HG03342 (cell line): Measurements from ENCODE around the gene LIMD2.

Source experiments
- ATAC-seq: cut with Tn5 transposase; IDR thresholded peaks from one replicate; pipeline ENCODE4 v1.9.1; 2021; ENCODE audit warnings: mild to moderate bottlenecking, moderate library complexity; ENCODE audit not compliant: unreplicated experiment

LIMD2 gene

DNA sequence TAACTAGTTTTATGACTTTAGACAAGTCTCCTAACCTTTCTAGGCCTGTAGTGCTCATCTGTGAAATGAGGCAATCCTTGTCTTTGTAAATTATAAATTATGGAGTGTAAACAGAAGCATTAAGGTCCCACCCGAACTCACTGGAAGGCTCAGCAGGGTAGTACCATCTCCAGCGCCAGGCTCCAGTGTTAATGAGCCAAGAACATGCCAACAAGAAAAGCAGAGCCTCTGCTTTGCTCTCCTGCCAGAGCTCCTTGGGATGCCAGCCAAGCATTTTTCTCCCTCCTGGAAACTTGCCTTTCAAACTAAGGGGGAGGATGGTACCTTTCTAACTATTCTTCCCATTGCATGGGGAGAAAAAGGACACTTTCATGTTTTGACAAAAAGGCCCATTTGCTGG, 14.9 kb downstream of the LIMD2 start:
- no peak for ATAC-seq

DNA sequence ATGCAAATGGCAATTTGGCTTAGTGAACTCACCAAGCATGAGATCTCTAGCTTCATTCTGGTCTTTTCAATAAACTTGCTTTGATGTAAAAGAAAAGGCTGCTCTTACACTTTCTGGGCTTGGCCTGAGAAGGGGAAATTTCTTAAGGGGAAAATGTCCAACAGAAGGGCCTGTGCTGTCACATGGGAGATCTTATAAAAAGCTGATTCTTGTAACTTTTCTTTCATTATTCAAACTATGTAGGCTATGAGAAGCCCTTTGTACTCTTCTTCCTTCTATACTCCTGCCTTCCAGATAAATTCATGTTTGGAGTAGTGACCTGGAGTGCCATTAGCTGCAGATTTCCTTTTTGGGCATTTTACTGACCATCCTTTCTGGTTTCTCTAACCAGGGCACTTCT, 16.9 kb downstream of the LIMD2 start:
- ATAC-seq = no peak

DNA sequence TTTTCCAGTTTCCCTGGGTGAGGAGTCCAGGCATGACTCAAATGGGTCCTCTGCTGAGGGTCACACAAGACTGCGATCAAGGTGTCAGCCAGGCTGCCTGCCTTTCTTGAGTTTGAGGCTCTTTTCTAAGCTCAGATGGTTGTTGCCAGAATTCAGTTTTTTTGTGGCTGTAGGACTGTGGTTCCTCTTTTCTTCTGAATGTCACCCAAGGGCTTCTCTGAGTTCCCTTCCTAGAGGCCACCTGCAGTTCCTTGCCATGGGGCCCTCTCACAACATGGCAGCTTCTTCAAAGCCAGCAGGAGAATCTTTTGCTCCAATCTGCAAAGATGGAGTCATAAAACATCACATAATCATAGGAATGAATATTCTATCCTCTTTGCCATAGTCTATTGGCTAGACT, 17.5 kb downstream of the LIMD2 start:
- ATAC-seq = no peak

DNA sequence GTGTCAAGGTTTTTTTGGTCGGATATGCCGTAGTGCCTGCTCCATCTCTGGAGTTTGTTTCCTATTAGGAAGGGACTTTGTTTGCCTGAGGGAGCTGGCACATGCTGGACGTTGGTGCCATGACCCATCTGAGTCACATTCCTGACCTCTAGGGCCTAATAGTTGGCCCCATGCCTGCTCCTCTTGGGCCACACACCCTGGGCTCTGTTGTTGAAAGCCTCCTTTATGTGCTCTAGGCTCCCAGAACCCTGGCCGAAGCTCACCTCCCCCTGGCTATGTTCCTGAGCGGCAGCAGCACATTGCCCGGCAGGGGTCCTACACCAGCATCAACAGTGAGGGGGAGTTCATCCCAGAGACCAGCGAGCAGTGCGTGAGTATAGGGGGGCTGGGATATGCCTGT, 18.4 kb downstream of the LIMD2 start:
- ATAC-seq = no peak

DNA sequence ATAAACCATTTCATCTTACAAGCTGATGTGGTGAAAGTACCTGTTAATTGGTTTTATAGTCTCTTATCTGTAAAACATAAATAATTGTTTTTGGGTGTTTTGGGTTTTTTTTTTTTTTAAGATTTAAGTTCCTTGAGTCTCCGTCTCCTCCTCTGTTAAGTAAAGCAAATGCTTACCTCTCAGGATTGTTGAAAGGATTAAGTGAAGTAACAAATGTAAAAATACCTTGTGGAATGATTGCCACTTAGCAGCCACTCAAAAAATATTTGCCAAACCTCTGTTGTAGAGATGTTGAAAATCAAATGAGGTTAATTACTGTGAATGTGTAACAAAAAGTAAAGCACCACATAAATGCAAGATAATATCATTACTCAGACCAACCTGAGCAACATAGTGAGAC, 19.2 kb downstream of the LIMD2 start:
- ATAC-seq = no peak

GRCh38 chr17:63679214-63679613, 20.7 kb downstream of the LIMD2 start:
- ATAC-seq = no peak

GRCh38 chr17:63676584-63676983, 23.3 kb downstream of the LIMD2 start:
- ATAC-seq = no peak

GRCh38 chr17:63675607-63676546, 24.0 kb downstream of the LIMD2 start:
- ATAC-seq = no peak

- ATAC-seq = no peak
Observed at GRCh38 chr17:63675231-63675606, 24.7 kb downstream of the LIMD2 start.

DNA sequence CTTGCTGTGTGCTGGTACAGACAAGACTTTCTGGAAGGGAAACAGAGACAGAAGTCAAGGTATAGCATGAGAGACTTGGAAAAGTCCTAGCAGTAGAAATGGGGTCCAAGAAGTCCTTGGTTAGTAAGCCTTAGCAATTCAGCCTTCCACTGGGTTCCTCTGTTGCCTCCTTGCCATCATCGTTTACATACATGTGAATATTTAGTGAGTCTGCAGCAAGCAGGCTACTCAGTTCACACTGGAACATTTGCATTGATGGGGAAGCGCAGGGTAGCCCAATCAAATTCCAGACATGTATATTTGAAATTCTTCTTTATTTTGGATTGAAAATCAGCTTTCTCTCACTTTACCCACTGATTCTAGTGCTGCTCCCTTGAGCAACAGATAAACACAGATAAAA, 27.1 kb downstream of the LIMD2 start:
- ATAC-seq = no peak

DNA sequence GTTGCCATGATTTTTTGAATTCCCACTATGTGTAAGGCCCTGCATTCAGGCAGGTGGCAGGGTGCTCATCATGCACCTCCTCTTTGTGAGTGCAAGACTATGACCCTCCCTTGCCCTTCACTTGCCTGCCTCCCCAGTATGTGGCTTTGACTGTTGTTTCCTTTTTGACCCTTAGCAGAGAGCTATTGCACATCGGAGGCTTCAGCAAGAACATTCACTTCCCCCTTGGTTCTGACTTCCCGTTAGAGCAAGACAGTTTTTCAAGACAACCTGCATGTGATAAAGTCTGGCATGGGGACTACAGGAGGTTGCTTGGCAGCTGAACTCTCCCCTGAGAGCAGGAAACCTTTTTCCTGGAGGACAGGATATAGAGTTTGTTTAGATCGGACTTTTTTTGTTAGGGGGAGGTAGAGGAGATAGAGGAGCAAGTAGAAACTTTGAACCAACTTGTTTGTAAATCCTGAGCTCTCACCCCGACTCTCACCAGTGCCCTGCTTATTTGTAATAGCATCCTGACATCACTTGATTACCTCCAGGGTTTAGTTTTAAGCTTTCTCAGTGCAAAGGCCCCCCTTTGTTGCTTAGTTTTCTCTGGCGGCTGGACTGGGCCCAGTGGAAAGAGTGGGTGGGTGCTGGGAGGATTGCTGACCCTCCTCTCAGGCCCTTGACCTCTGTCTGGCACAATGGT, 34.3 kb downstream of the LIMD2 start:
- ATAC-seq = no peak

DNA sequence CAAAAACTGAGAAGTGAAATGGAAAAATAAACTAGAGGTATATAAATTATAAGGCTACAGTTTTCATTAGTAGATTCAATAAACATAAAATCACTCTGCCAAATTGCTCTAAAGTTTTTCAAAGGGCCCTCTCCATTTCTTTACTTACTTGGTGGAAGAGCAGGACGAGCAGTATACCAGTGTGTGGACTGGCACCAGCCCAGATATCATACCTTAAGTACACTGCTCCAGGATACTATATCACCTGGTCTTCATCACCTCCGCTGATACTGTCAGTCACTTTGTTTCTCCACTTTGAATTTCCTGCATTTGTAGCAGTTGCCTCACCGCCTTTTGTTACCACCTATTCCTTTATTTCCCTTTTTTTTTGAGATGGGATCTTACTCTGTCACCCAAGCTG, 40.1 kb downstream of the LIMD2 start:
- ATAC-seq = no peak

DNA sequence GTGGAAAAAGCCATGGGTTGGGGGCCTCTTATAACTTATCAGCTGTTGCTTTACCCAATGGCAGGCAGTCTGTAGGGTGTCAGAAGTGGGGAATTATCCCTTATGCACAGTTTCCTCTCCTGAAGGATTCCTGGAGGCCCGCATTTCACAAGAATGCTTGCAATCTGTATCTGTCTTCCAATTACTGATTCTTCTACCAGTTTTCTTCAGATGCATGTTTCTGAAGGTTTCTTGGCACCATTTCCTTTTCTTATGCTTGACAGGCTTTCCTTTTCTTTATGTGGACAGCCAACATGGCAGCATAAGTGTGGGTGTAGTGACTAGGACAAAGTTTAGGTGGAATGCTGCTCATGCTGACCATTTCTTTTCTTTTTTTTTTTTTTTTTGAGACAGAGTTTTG, 41.6 kb downstream of the LIMD2 start:
- ATAC-seq = no peak

GRCh38 chr17:63657786-63658185, 42.1 kb downstream of the LIMD2 start:
- no peak for ATAC-seq

DNA sequence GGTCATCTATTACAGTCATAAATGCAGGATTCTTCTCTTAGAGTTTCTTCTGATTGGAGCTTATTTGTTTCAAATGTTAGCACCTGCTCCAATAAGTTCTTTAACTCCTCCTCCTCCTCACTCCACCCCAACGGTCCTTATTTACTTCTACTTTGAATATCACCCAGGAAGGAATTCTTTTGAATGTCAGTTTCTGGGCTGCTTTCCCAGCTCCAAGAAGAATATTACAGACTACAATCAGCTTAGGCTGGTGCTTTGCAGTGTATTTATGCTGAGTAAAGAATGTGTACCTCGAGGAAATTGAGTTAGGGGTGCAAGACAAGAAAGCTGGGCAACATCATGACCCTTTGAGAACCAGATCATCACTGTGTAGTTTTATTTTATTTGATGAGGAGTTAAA, 46.9 kb downstream of the LIMD2 start:
- no peak for ATAC-seq

DNA sequence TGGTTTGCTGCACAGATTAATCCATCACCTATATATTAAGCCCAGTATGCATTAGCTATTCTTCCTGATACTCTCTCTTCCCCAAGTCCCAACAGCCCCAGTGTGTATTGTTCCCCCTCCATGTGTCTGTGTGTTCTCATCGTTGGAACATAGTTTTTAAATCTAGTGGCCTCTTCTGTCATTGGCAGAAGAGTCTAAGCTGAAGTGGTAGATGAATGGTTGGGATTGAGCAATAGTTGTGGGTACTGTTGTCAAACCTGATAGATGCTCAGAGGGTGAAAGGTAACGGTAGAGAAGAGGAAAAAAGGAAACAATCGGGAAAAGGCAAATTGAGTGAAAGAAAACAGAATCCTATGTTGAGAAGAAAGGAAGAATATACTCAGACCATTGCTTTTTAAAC, 47.8 kb downstream of the LIMD2 start:
- no peak for ATAC-seq

GRCh38 chr17:63649813-63650212, 50.1 kb downstream of the LIMD2 start:
- no peak for ATAC-seq

- no peak for ATAC-seq
Observed at GRCh38 chr17:63647936-63648335, 52.0 kb downstream of the LIMD2 start.

DNA sequence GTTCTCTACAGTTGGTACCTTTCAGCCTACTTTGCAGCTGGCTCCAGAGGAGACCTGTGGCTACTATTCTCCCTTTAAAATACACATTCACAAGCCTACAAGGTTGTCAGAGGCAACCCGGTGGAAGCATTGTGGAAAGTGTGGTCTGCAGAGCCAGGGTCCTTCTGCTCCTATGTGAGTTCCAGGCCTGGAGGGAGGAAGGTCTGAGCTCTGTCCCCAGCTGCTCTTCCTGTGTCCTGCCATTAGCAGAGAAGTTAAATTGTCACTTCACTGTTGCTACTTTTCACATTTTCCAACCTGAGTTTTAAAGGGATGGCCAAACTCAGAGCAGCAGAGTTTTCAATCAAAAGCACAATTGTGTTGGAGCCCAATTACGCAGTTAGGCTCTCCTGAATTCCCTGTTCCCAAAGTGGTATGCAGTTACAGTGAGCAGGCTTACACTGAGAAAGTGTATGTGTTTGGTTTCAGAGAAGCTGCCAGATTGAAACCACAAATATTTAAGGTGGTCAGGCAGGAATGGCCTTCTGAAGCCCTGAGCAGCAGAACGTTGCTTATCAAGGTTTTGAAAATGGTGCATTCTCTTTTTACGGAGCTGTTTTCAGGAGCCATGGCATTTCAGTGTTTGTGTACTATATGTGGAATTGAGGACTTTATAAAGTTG, 52.7 kb downstream of the LIMD2 start:
- no peak for ATAC-seq

DNA sequence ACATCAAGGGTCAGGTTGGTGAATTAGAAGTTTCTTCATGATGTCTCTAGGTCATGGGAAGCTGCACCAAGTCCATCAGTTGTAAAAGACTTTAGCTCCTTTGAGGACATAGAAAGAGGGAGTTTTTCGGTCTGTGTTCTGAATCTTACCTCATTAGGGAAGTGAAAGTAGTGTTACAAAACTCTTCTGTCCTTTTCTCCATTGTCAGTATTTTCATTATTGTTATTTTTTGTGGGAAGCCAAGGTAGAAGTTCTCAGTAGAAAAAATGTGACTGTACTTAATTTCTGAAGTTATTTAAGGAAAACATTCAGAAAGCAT, 53.5 kb downstream of the LIMD2 start:
- ATAC-seq = peak; percentile 87
